CD14-positive monocyte (primary cell): Measurements from ENCODE around the gene SEL1L3. TPM values are rescaled to one million over a fixed set of nuclear protein-coding genes. Genes with fewer than 3 reads are reported as not detected.

Experiments used
- DNase-seq, 3 donors: peaks; one replicate each; pipeline ENCODE4 v3.0.0-alpha.2; 2011 to 2022
- H2AFZ ChIP-seq: 2 replicates; pipeline ENCODE4 v1.6.0; 2012; ENCODE audit warnings: mild to moderate bottlenecking, low read depth, low read length, inconsistent platforms; ENCODE audit not compliant: insufficient read depth, poor library complexity, severe bottlenecking
- H3K27ac ChIP-seq, 2 donors: 1 replicate in 1 of 2; 2 replicates in 1 of 2; pipeline ENCODE4 v1.5.1; 2012 to 2013; ENCODE audit warnings: low read length in 2 of 2, control low read depth in 1 of 2, inconsistent platforms in 1 of 2, low read depth in 1 of 2, mild to moderate bottlenecking in 1 of 2
- H3K27me3 ChIP-seq, 2 donors: one replicate each; pipeline versions ENCODE4 v1.6.0 to v1.6.1; 2011 to 2013; ENCODE audit warnings: low read length in 2 of 2; ENCODE audit not compliant: control insufficient read depth in 2 of 2, insufficient read depth in 2 of 2
- H3K36me3 ChIP-seq, 2 donors: replicated peaks in 1 of 2; 1 replicate in 1 of 2; 2 replicates in 1 of 2; pipeline versions ENCODE4 v1.5.1 to v1.6.1; 2012 to 2013; ENCODE audit warnings: low read length in 2 of 2, control low read depth in 1 of 2, inconsistent platforms in 1 of 2, mild to moderate bottlenecking in 1 of 2; ENCODE audit not compliant: insufficient read depth in 2 of 2, control insufficient read depth in 1 of 2
- H3K4me1 ChIP-seq, 2 donors: 1 replicate in 1 of 2; 2 replicates in 1 of 2; pipeline versions ENCODE4 v1.5.1 to v1.6.1; 2012 to 2013; ENCODE audit warnings: low read length in 2 of 2, control low read depth in 1 of 2, inconsistent platforms in 1 of 2, mild to moderate bottlenecking in 1 of 2, moderate library complexity in 1 of 2; ENCODE audit not compliant: insufficient read depth in 2 of 2, control insufficient read depth in 1 of 2
- H3K4me2 ChIP-seq: replicated peaks from 2 replicates; pipeline ENCODE3; 2012; ENCODE audit warnings: low read length, moderate library complexity, mild to moderate bottlenecking; ENCODE audit not compliant: poor library complexity, severe bottlenecking; ENCODE audit errors: extremely low read depth
- H3K4me3 ChIP-seq, 3 experiments: fragments of 200-600 bp in 1 of 3; sonication (generic) in 1 of 3; replicated peaks in 1 of 3; 1 replicate in 2 of 3; 2 replicates in 1 of 3; pipeline ENCODE4 v1.5.1; 2011 to 2013; ENCODE audit warnings: low read length in 3 of 3, mild to moderate bottlenecking in 3 of 3, control low read depth in 2 of 3, low read depth in 2 of 3, inconsistent platforms in 1 of 3, moderate library complexity in 1 of 3
- H3K79me2 ChIP-seq: 2 replicates; pipeline ENCODE4 v1.6.0; 2012; ENCODE audit warnings: mild to moderate bottlenecking, control low read depth, inconsistent platforms, low read length, moderate library complexity; ENCODE audit not compliant: insufficient read depth
- H3K9ac ChIP-seq: 2 replicates; pipeline ENCODE4 v1.6.0; 2017; ENCODE audit warnings: low read length, mild to moderate bottlenecking; ENCODE audit not compliant: insufficient read depth, poor library complexity, severe bottlenecking
- H3K9me3 ChIP-seq, 2 donors: replicated peaks in 1 of 2; 1 replicate in 1 of 2; 2 replicates in 1 of 2; pipeline versions ENCODE4 v1.5.1 to v1.6.1; 2012 to 2013; ENCODE audit warnings: low read length in 2 of 2, control low read depth in 1 of 2; ENCODE audit not compliant: control insufficient read depth in 1 of 2, insufficient read depth in 1 of 2
- H4K20me1 ChIP-seq: 2 replicates; pipeline ENCODE4 v1.6.0; 2012; ENCODE audit warnings: mild to moderate bottlenecking, low read length, control low read depth, moderate library complexity; ENCODE audit not compliant: insufficient read depth
- H3K27ac Mint-ChIP-seq, 7 donors: one replicate each; pipeline ENCODE4 v1.8.0; 2020; ENCODE audit warnings: mild to moderate bottlenecking in 7 of 7, mixed read lengths in 7 of 7, moderate library complexity in 6 of 7, inconsistent platforms in 2 of 7
- H3K27me3 Mint-ChIP-seq, 3 donors: one replicate each; pipeline ENCODE4 v1.8.0; 2021 to 2022; ENCODE audit warnings: low read depth in 3 of 3, mild to moderate bottlenecking in 3 of 3, mixed read lengths in 3 of 3, moderate library complexity in 3 of 3, inconsistent platforms in 1 of 3
- H3K36me3 Mint-ChIP-seq, 2 donors: one replicate each; pipeline ENCODE4 v1.8.0; 2020; ENCODE audit warnings: mixed read lengths in 2 of 2, inconsistent platforms in 1 of 2, mild to moderate bottlenecking in 1 of 2
- H3K4me1 Mint-ChIP-seq: one replicate; pipeline ENCODE4 v1.8.0; 2020; ENCODE audit warnings: mild to moderate bottlenecking, mixed read lengths
- H3K4me3 Mint-ChIP-seq, 2 donors: one replicate each; pipeline ENCODE4 v1.8.0; 2020; ENCODE audit warnings: mild to moderate bottlenecking in 2 of 2, mixed read lengths in 2 of 2, moderate library complexity in 1 of 2
- H3K9me3 Mint-ChIP-seq, 7 donors: one replicate each; pipeline ENCODE4 v1.8.0; 2020 to 2022; ENCODE audit warnings: mixed read lengths in 7 of 7, mild to moderate bottlenecking in 6 of 7, moderate library complexity in 6 of 7, inconsistent platforms in 2 of 7
- WGBS: methylation state at CpG from one replicate; pipeline ENCODE4 v1.1.5; 2013; ENCODE audit warnings: missing lambda C conversion rate; ENCODE audit not compliant: insufficient coverage; 5-methylcytosine and 5-hydroxymethylcytosine counted together
- intact Hi-C, 2 donors: fragments of 100-400 bp; cut with micrococcal nuclease; formaldehyde crosslinking; loops; one replicate each; pipeline versions ENCODE4 v1.15.0 to v1.15.1; 2023
- polyA plus RNA-seq, 3 donors: library from polyadenylated mRNA; depleted of rRNA in 1 of 3; unstranded in 2 of 3; stranded (reverse) in 1 of 3; fragments of 300-500 nt in 2 of 3; fragments of >200 nt in 1 of 3; fragmentation: Illumina TruSeq in 2 of 3; gene quantifications; 1 replicate in 2 of 3; 2 replicates in 1 of 3; pipeline ENCODE4 v1.2.3, GENCODE V29; 2012 to 2021
- TF ChIP-seq, protein P1 (sequence below): fragments of 200-600 bp; IDR thresholded peaks from one replicate; pipeline ENCODE4 v1.8.0; 2022; ENCODE audit warnings: antibody characterized with exemption, mild to moderate bottlenecking

SEL1L3 gene
- polyA plus RNA-seq, 3 donors = 0.61 to 2.2 (median 1.7) TPM

DNA sequence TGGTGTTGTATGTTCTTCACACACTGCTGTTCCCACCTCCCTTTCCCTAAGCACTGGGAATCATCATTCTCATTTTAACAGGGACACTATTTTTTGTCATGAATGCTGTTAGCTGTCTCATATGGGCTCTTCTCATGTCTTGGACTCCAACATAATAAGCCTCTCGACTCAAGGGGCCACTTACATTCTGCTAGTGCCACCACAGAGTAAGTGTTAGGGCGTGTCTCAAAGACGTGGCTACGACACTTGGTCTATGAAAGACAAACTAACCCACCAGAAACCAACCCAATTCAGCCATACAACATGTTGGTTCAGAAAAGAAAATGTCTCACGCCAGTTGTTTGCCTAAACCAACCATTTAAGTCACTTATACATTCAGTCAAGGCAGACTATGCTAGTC, 32.2 kb downstream of the SEL1L3 start:
- 100% methylated on average over 1 of the region's 5 CpGs for WGBS
- Mint-ChIP-seq H3K27me3 (peaks cover 0 to 1% (median 0%) of the 10 kb centered on the region in 3 donors), H3K4me1 (no peaks in the 10 kb centered on the region), H3K27ac (no peak overlapping the region), H3K36me3 (peaks cover 0 to 2% of the 10 kb centered on the region in 2 donors), H3K4me3 (no peak overlapping the region), H3K9me3 (peaks cover 0 to 2% (median 0%) of the 10 kb centered on the region in 7 donors)
- TF ChIP-seq, protein P1, sequence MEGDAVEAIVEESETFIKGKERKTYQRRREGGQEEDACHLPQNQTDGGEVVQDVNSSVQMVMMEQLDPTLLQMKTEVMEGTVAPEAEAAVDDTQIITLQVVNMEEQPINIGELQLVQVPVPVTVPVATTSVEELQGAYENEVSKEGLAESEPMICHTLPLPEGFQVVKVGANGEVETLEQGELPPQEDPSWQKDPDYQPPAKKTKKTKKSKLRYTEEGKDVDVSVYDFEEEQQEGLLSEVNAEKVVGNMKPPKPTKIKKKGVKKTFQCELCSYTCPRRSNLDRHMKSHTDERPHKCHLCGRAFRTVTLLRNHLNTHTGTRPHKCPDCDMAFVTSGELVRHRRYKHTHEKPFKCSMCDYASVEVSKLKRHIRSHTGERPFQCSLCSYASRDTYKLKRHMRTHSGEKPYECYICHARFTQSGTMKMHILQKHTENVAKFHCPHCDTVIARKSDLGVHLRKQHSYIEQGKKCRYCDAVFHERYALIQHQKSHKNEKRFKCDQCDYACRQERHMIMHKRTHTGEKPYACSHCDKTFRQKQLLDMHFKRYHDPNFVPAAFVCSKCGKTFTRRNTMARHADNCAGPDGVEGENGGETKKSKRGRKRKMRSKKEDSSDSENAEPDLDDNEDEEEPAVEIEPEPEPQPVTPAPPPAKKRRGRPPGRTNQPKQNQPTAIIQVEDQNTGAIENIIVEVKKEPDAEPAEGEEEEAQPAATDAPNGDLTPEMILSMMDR = no peak
- DNase-seq = no peak
- H3K27me3 ChIP-seq = no peaks in the 10 kb centered on the region
- H4K20me1 ChIP-seq = no peaks in the 10 kb centered on the region
- H3K79me2 ChIP-seq = no peaks in the 10 kb centered on the region
- intact Hi-C loops = no loop called here
- no peaks in the 10 kb centered on the region for H3K4me1 ChIP-seq
- no peak overlapping the region for H3K27ac ChIP-seq
- H3K9ac ChIP-seq = no peak overlapping the region
- no peak overlapping the region for H3K4me3 ChIP-seq
- no peak overlapping the region for H3K4me2 ChIP-seq
- no peaks in the 10 kb centered on the region for H3K9me3 ChIP-seq
- no peak overlapping the region for H2AFZ ChIP-seq
- no peaks in the 10 kb centered on the region for H3K36me3 ChIP-seq

DNA sequence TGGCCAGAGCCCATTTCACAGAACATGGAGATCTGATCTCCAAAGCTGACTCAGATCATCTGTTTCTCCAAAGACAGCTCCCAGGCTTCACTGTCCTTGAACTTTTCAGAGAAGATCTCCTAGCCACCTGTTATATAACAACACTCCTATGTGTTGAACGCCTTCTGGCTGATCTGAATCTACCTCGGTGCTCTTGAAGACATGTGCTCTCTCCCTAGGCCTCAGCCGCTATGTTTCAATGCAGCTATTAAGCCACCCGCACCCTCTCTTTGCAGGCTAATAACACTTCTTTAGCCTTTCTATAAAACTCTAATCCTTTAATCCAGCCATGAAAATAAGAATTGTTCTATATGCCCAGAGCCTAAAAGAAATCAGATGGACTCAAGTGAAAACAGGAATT, 34.9 kb downstream of the SEL1L3 start:
- H3K9me3 ChIP-seq = no peaks in the 10 kb centered on the region
- peaks cover 0 to 2% of the 10 kb centered on the region in 2 donors for H3K36me3 Mint-ChIP-seq
- DNase-seq = no peak
- peaks cover 0 to 1% (median 0%) of the 10 kb centered on the region in 3 donors for H3K27me3 Mint-ChIP-seq
- H3K4me3 Mint-ChIP-seq = no peak overlapping the region
- no peaks in the 10 kb centered on the region for H3K36me3 ChIP-seq
- H3K4me3 ChIP-seq = no peak overlapping the region
- no peaks in the 10 kb centered on the region for H3K4me1 Mint-ChIP-seq
- H3K4me2 ChIP-seq = no peak overlapping the region
- H3K27ac Mint-ChIP-seq = no peak overlapping the region
- TF ChIP-seq, protein P1 = no peak
- no peaks in the 10 kb centered on the region for H3K27me3 ChIP-seq
- intact Hi-C loops = no loop called here
- H2AFZ ChIP-seq = no peak overlapping the region
- 92% methylated on average over 2 of the region's 4 CpGs for WGBS
- no peaks in the 10 kb centered on the region for H4K20me1 ChIP-seq
- peaks cover 0 to 2% (median 0%) of the 10 kb centered on the region in 7 donors for H3K9me3 Mint-ChIP-seq
- no peak overlapping the region for H3K9ac ChIP-seq
- H3K79me2 ChIP-seq = no peaks in the 10 kb centered on the region
- H3K27ac ChIP-seq = no peak overlapping the region
- H3K4me1 ChIP-seq = no peaks in the 10 kb centered on the region
